H1 (cell line): ENCODE measurements around the gene UPK3BL2. TPM values are rescaled to one million over a fixed set of nuclear protein-coding genes. Genes with fewer than 3 reads are reported as not detected.
"Not testable (repeated sequence)": the region's sequence is repeated elsewhere in the genome, so short reads cannot be mapped to it uniquely, and the experiment has no call there.

ENCODE experiments used
- CTCF ChIA-PET: fragments of 300-600 bp; sonication (Branson Sonifier 250); formaldehyde crosslinking; loops from one replicate; lab custom pipeline; 2021; ENCODE audit not compliant: partially characterized antibody; lab: Charles Lee
- POLR2A ChIA-PET: fragments of 300-600 bp; sonication (Branson Sonifier 250); formaldehyde crosslinking; loops from one replicate; lab custom pipeline; 2021; ENCODE audit warnings: inconsistent platforms; ENCODE audit not compliant: partially characterized antibody; lab: Charles Lee
- DNase-seq, 2 experiments: peaks; one replicate each; pipeline versions ENCODE4 v3.0.0 to v3.0.0-alpha.2; 2010 to 2022; ENCODE audit warnings: low spot score in 2 of 2, low read depth in 1 of 2, mixed read lengths in 1 of 2
- FAIRE-seq: peaks from 2 replicates; lab custom pipeline; 2011; peaks lifted over from hg19 to GRCh38; lab: Jason Lieb, UNC
- H2AFZ ChIP-seq: 2 replicates; pipeline ENCODE4 v1.8.1; 2012; ENCODE audit warnings: low read length, inconsistent platforms
- H2AK5ac ChIP-seq: 2 replicates; pipeline ENCODE4 v1.6.1; 2013; ENCODE audit warnings: low read depth, low read length
- H2BK120ac ChIP-seq: replicated peaks from 2 replicates; pipeline ENCODE3; 2013; ENCODE audit warnings: low read depth, low read length, inconsistent platforms
- H2BK12ac ChIP-seq: 2 replicates; pipeline ENCODE4 v1.6.1; 2013; ENCODE audit warnings: low read depth, low read length
- H2BK15ac ChIP-seq: 2 replicates; pipeline ENCODE4 v1.6.1; 2013; ENCODE audit warnings: low read length
- H2BK20ac ChIP-seq: 2 replicates; pipeline ENCODE4 v1.6.1; 2013; ENCODE audit warnings: low read length
- H2BK5ac ChIP-seq: 2 replicates; pipeline ENCODE4 v1.6.1; 2013; ENCODE audit warnings: low read depth, low read length
- H3K14ac ChIP-seq: 2 replicates; pipeline ENCODE4 v1.6.1; 2013; ENCODE audit warnings: inconsistent platforms; ENCODE audit not compliant: insufficient read length
- H3K18ac ChIP-seq: 2 replicates; pipeline ENCODE4 v1.6.1; 2013; ENCODE audit warnings: low read length; ENCODE audit errors: extremely low read depth
- H3K23ac ChIP-seq: 2 replicates; pipeline ENCODE4 v1.6.1; 2013; ENCODE audit warnings: inconsistent platforms; ENCODE audit not compliant: insufficient read length
- H3K23me2 ChIP-seq: 2 replicates; pipeline ENCODE4 v1.6.1; 2013; ENCODE audit warnings: low read depth, low read length
- H3K27ac ChIP-seq: 2 replicates; pipeline ENCODE4 v1.6.1; 2011; ENCODE audit warnings: low read depth, low read length, inconsistent platforms
- H3K27me3 ChIP-seq, 4 experiments: replicated peaks in 1 of 4; 1 replicate in 1 of 4; 2 replicates in 3 of 4; pipeline versions ENCODE4 v1.6.1 to v1.8.1; 2011 to 2013; ENCODE audit warnings: low read length in 3 of 4, mild to moderate bottlenecking in 3 of 4, inconsistent platforms in 2 of 4, mixed read lengths in 2 of 4, moderate library complexity in 1 of 4; ENCODE audit not compliant: control insufficient read depth in 3 of 4, insufficient read depth in 3 of 4; ENCODE audit errors: extremely low read depth in 1 of 4
- H3K36me3 ChIP-seq, 4 experiments: 2 replicates each; pipeline versions ENCODE4 v1.6.1 to v1.8.1; 2011 to 2013; ENCODE audit warnings: mild to moderate bottlenecking in 4 of 4, low read length in 3 of 4, moderate library complexity in 2 of 4, control low read depth in 1 of 4, inconsistent platforms in 1 of 4; ENCODE audit not compliant: insufficient read depth in 4 of 4, control insufficient read depth in 2 of 4
- H3K4ac ChIP-seq: replicated peaks from 2 replicates; pipeline ENCODE3; 2013; ENCODE audit warnings: low read length, low read depth, mixed read lengths, inconsistent platforms; ENCODE audit not compliant: insufficient read length
- H3K4me1 ChIP-seq, 4 experiments: replicated peaks in 1 of 4; 1 replicate in 1 of 4; 2 replicates in 3 of 4; pipeline versions ENCODE4 v1.6.1 to v1.8.1; 2011 to 2013; ENCODE audit warnings: low read length in 3 of 4, inconsistent platforms in 2 of 4, mixed read lengths in 1 of 4; ENCODE audit not compliant: insufficient read depth in 4 of 4, control insufficient read depth in 3 of 4
- H3K4me2 ChIP-seq, 2 experiments: 2 replicates each; pipeline versions ENCODE4 v1.6.1 to v1.8.1; 2011 to 2013; ENCODE audit warnings: low read depth in 2 of 2, low read length in 2 of 2, control low read depth in 1 of 2, inconsistent platforms in 1 of 2, mild to moderate bottlenecking in 1 of 2; ENCODE audit not compliant: insufficient read depth in 1 of 2
- H3K4me3 ChIP-seq, 4 experiments: fragments of 200-600, 300-600 bp in 1 of 4; sonication (generic), shearing (Covaris generic), sonication (Bioruptor Twin) in 1 of 4; 2 replicates each; pipeline versions ENCODE4 v1.5.1 to v1.8.1; 2011 to 2016; ENCODE audit warnings: low read length in 4 of 4, low read depth in 3 of 4, control low read depth in 2 of 4, inconsistent platforms in 2 of 4, mild to moderate bottlenecking in 2 of 4, mixed read lengths in 1 of 4, moderate library complexity in 1 of 4; ENCODE audit not compliant: insufficient read depth in 2 of 4; ENCODE audit errors: extremely low read depth in 1 of 4
- H3K56ac ChIP-seq: replicated peaks from 2 replicates; pipeline ENCODE3; 2013; ENCODE audit warnings: low read depth, mild to moderate bottlenecking, mixed read lengths, low read length, inconsistent platforms; ENCODE audit not compliant: insufficient read length
- H3K79me1 ChIP-seq: 2 replicates; pipeline ENCODE4 v1.6.1; 2013; ENCODE audit warnings: low read depth, low read length, control low read depth
- H3K79me2 ChIP-seq, 2 experiments: 2 replicates each; pipeline versions ENCODE4 v1.6.1 to v1.8.1; 2012 to 2013; ENCODE audit warnings: low read length in 2 of 2, mild to moderate bottlenecking in 2 of 2, inconsistent platforms in 1 of 2; ENCODE audit not compliant: insufficient read depth in 2 of 2, control insufficient read depth in 1 of 2
- H3K9ac ChIP-seq, 4 experiments: replicated peaks in 1 of 4; 1 replicate in 1 of 4; 2 replicates in 3 of 4; pipeline versions ENCODE4 v1.6.1 to v1.8.1; 2011 to 2013; ENCODE audit warnings: low read depth in 3 of 4, low read length in 3 of 4, control low read depth in 2 of 4, mild to moderate bottlenecking in 2 of 4, moderate library complexity in 2 of 4, inconsistent platforms in 1 of 4; ENCODE audit errors: extremely low read depth in 1 of 4
- H3K9me3 ChIP-seq, 2 experiments: 2 replicates each; pipeline versions ENCODE4 v1.6.1 to v1.8.1; 2012 to 2013; ENCODE audit warnings: mild to moderate bottlenecking in 2 of 2, moderate library complexity in 2 of 2, control low read depth in 1 of 2, inconsistent platforms in 1 of 2, low read depth in 1 of 2, low read length in 1 of 2, mixed read lengths in 1 of 2; ENCODE audit not compliant: insufficient read depth in 2 of 2
- H4K20me1 ChIP-seq, 2 experiments: replicated peaks in 1 of 2; 2 replicates each; pipeline versions ENCODE3 to v1.8.1; 2011 to 2013; ENCODE audit warnings: inconsistent platforms in 2 of 2, low read length in 2 of 2, mild to moderate bottlenecking in 1 of 2; ENCODE audit not compliant: insufficient read depth in 2 of 2, control insufficient read depth in 1 of 2
- H4K5ac ChIP-seq: 2 replicates; pipeline ENCODE4 v1.6.1; 2013; ENCODE audit warnings: low read length, low read depth, mixed read lengths, inconsistent platforms; ENCODE audit not compliant: insufficient read length
- H4K8ac ChIP-seq: 2 replicates; pipeline ENCODE4 v1.8.0; 2013; ENCODE audit warnings: mild to moderate bottlenecking, moderate library complexity, low read length, inconsistent platforms; ENCODE audit not compliant: insufficient read depth; ENCODE audit errors: extremely low read depth
- H4K91ac ChIP-seq: replicated peaks from 2 replicates; pipeline ENCODE3; 2013; ENCODE audit warnings: low read length, mixed read lengths, inconsistent platforms; ENCODE audit not compliant: insufficient read length
- WGBS, 2 experiments: shearing (Covaris generic) in 1 of 2; methylation state at CpG; one replicate each; pipeline versions ENCODE4 v1.1.6 to v1.1.7; 2013 to 2015; ENCODE audit warnings: low lambda C conversion rate in 2 of 2, mixed read lengths in 2 of 2, inconsistent platforms in 1 of 2, low coverage in 1 of 2, missing lambda C conversion rate in 1 of 2; ENCODE audit not compliant: insufficient replicate concordance in 2 of 2, insufficient coverage in 1 of 2, insufficient read length in 1 of 2; ENCODE audit errors: extremely low coverage in 1 of 2, missing lambda C conversion rate in 1 of 2; 5-methylcytosine and 5-hydroxymethylcytosine counted together
- polyA plus RNA-seq, 7 experiments: library from polyadenylated mRNA; depleted of rRNA in 3 of 7; stranded (reverse) in 5 of 7; unstranded in 2 of 7; fragments of >200 nt in 5 of 7; fragments of 200-250 nt in 2 of 7; gene quantifications; 1 replicate in 5 of 7; 2 replicates in 1 of 7; 4 replicates in 1 of 7; pipeline versions ENCODE4 v1.2.1 to v1.2.3, GENCODE V29; 2011 to 2013; ENCODE audit warnings: missing spikeins in 2 of 7, mixed read lengths in 2 of 7
- total RNA-seq: library from RNA; stranded (reverse); fragmentation: NEBNext Ultra II Directional; extraction: Animal tissue kit (Norgen Biotek cat#: 25700); gene quantifications from 2 replicates; pipeline ENCODE4 v1.2.1, GENCODE V29; 2021

UPK3BL2 gene
- total and polyA plus RNA-seq, 2 of the 8 experiments (the other 6 are each of a cell fraction or from before 2014, with no cell fraction given): 12.4 to 22.6 TPM

DNA sequence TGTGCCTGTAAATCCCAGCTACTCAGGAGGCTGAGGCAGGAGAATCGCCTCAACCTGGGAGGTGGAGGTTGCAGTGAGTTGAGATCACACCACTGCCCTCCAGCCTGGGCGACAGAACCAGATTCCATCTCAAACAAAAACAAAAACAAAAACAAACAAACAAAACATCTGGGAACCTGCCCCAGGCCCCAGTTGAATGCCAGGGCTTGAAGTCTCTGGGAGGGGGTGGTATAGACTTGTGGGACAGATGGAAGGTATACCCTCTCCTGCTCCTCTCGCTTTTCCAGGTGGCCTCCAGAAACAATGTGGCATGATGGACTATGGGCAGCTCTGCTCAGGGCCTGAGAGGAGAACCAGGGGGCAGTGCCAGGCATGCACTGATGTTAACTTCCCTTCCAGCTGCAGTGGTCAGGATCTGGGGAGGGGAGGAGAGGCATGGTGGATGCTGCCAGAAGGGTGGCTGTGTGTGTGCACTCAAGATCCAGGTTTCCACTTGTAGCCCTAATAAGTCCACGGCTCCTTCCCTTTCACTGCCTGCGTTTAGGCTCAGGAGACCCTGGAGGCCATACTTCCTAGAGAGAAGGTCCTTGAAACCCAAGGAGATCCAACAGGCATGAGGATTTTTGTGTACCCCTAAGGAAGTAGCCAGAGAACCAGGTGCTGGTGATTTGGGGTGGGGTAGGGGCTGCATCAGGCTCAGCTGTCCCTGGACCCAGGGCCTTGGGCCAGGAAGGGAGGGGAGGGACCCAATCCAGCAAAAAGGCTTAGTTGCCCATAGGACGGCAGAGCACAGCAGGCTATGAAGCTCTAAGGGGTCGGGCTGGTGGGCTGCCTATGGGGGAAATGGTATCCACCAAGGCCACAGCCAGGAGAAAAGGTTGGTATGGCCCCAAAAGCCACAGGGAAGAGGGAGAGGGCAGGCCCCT is 34.1 kb upstream of the UPK3BL2 start:
- H3K4me1 ChIP-seq, H3K23ac ChIP-seq, H3K79me2 ChIP-seq, H3K79me1 ChIP-seq, H2BK20ac ChIP-seq, CTCF ChIA-PET, H3K14ac ChIP-seq, POLR2A ChIA-PET, H4K5ac ChIP-seq, H3K9me3 ChIP-seq, H2AFZ ChIP-seq, H4K20me1 ChIP-seq, H3K56ac ChIP-seq, H3K27ac ChIP-seq, FAIRE-seq, H2AK5ac ChIP-seq, H3K9ac ChIP-seq, H3K36me3 ChIP-seq, H3K27me3 ChIP-seq, H2BK12ac ChIP-seq, H2BK5ac ChIP-seq, H4K91ac ChIP-seq, H3K18ac ChIP-seq, H2BK120ac ChIP-seq, H3K4me2 ChIP-seq, H3K23me2 ChIP-seq, H3K4ac ChIP-seq, H3K4me3 ChIP-seq, H2BK15ac ChIP-seq, H4K8ac ChIP-seq: not testable (repeated sequence)
- DNase-seq: peak in 1 of 2 experiments; percentile 50
- WGBS, 2 experiments: 83% methylated on average over 6 of the region's 7 CpGs; no CpG with 5 or more reads in 1 of the 2 experiments
